GM12878 (cell line): ENCODE results near the gene IFNA14. TPM values are rescaled to one million over a fixed set of nuclear protein-coding genes. Genes with fewer than 3 reads are reported as not detected.

Source experiments
- ATAC-seq: fragments of 200-7000 bp; cut with Tn5 transposase; 3 replicates; pipeline ENCODE4 v1.9.1; 2020; ENCODE audit warnings: mild to moderate bottlenecking, moderate library complexity
- BruUV-seq: library from RNA; stranded (reverse); fragments of 400-500 nt; replicated peaks from 2 replicates; lab custom pipeline; 2021; lab: Mats Ljungman, UMichigan
- CTCF ChIA-PET: fragments of 300-600 bp; sonication (Branson Sonifier 250); formaldehyde crosslinking; extraction: SDS; loops from one replicate; lab custom pipeline; 2021; ENCODE audit warnings: inconsistent platforms; lab: Yijun Ruan, JAX
- POLR2A ChIA-PET: fragments of 350-600 bp; formaldehyde crosslinking; extraction: SDS; loops from one replicate; lab custom pipeline; 2021; ENCODE audit warnings: inconsistent platforms; lab: Charles Lee
- RAD21 ChIA-PET: fragments of 300-600 bp; sonication (Branson Sonifier 250); formaldehyde crosslinking; loops from one replicate; lab custom pipeline; 2023; ENCODE audit warnings: antibody characterized with exemption; ENCODE audit not compliant: unreplicated experiment; lab: Charles Lee
- SMC1A ChIA-PET: fragments of 300-600 bp; sonication (Branson Sonifier 250); formaldehyde crosslinking; loops from one replicate; lab custom pipeline; 2023; ENCODE audit not compliant: unreplicated experiment, uncharacterized antibody; lab: Charles Lee
- DNase-seq: peaks from one replicate; pipeline ENCODE4 v3.0.0-alpha.2; 2011; ENCODE audit warnings: low read depth, low spot score
- FAIRE-seq: peaks from 3 replicates; lab custom pipeline; 2011; peaks lifted over from hg19 to GRCh38; lab: Jason Lieb, UNC
- H2AFZ ChIP-seq: 2 replicates; pipeline ENCODE4 v1.6.0; 2011; ENCODE audit warnings: low read depth, low read length, control low read depth; ENCODE audit not compliant: control insufficient read depth
- H3K27ac ChIP-seq: 2 replicates; pipeline ENCODE4 v1.5.1; 2011; ENCODE audit warnings: control low read depth; ENCODE audit not compliant: control insufficient read depth, insufficient read depth
- H3K27me3 ChIP-seq, 2 experiments: replicated peaks in 1 of 2; 2 replicates each; pipeline versions ENCODE4 v1.6.0 to v1.6.1; 2011; ENCODE audit warnings: low read length in 1 of 2; ENCODE audit not compliant: control insufficient read depth in 2 of 2, insufficient read depth in 2 of 2
- H3K36me3 ChIP-seq, 2 experiments: 2 replicates each; pipeline ENCODE4 v1.5.1; 2011; ENCODE audit warnings: low read length in 1 of 2; ENCODE audit not compliant: control insufficient read depth in 2 of 2, insufficient read depth in 2 of 2
- H3K4me1 ChIP-seq: 2 replicates; pipeline ENCODE4 v1.6.1; 2011; ENCODE audit warnings: mild to moderate bottlenecking, low read length, moderate library complexity, mixed read lengths; ENCODE audit not compliant: control insufficient read depth, insufficient read depth
- H3K4me2 ChIP-seq: 2 replicates; pipeline ENCODE4 v1.6.0; 2011; ENCODE audit warnings: control low read depth; ENCODE audit not compliant: control insufficient read depth, insufficient read depth
- H3K4me3 ChIP-seq: fragments of 200-600 bp; sonication (generic); 2 replicates; pipeline ENCODE4 v1.5.1; 2016
- H3K79me2 ChIP-seq: 2 replicates; pipeline ENCODE4 v1.6.0; 2011; ENCODE audit warnings: low read length; ENCODE audit not compliant: control insufficient read depth, insufficient read depth
- H3K9ac ChIP-seq: 2 replicates; pipeline ENCODE4 v1.8.0; 2011; ENCODE audit warnings: low read length, control low read depth, mixed read lengths; ENCODE audit not compliant: control insufficient read depth, insufficient read depth
- H3K9me3 ChIP-seq: replicated peaks from 3 replicates; pipeline ENCODE4 v1.5.1; 2011; ENCODE audit warnings: mild to moderate bottlenecking, low read length; ENCODE audit not compliant: control insufficient read depth, insufficient read depth
- H4K20me1 ChIP-seq: 2 replicates; pipeline ENCODE4 v1.6.0; 2011; ENCODE audit not compliant: control insufficient read depth, insufficient read depth
- ATF7 ChIP-seq: fragments of 450-650 bp; IDR thresholded peaks from 2 replicates; pipeline ENCODE4 v1.6.1; 2016; ENCODE audit warnings: low read depth, mild to moderate bottlenecking
- BMI1 ChIP-seq: fragments of 450-650 bp; IDR thresholded peaks from 2 replicates; pipeline ENCODE4 v1.6.1; 2016; ENCODE audit warnings: mild to moderate bottlenecking, moderate library complexity, borderline replicate concordance
- DPF2 ChIP-seq: fragments of 450-650 bp; IDR thresholded peaks from 2 replicates; pipeline ENCODE4 v1.6.1; 2017; ENCODE audit warnings: mild to moderate bottlenecking
- EZH2 ChIP-seq: IDR thresholded peaks from 2 replicates; pipeline ENCODE4 v1.6.1; 2012; ENCODE audit warnings: low read depth, mild to moderate bottlenecking, control low read depth, inconsistent platforms, low read length, borderline replicate concordance; ENCODE audit not compliant: control insufficient read depth
- IKZF1 ChIP-seq: fragments of 450-650 bp; conservative IDR thresholded peaks from 2 replicates; pipeline ENCODE4 v1.6.1; 2017; ENCODE audit warnings: antibody characterized with exemption, mild to moderate bottlenecking
- IKZF2 ChIP-seq, 2 experiments: fragments of 450-650 bp; IDR thresholded peaks; 2 replicates each; pipeline ENCODE4 v1.6.1; 2017; ENCODE audit warnings: mild to moderate bottlenecking in 2 of 2, moderate library complexity in 2 of 2
- MEF2B ChIP-seq: fragments of 450-650 bp; IDR thresholded peaks from 2 replicates; pipeline ENCODE4 v1.6.1; 2018; ENCODE audit warnings: mild to moderate bottlenecking, moderate library complexity; ENCODE audit not compliant: partially characterized antibody, poor library complexity, severe bottlenecking
- MTA2 ChIP-seq: fragments of 450-650 bp; IDR thresholded peaks from 2 replicates; pipeline ENCODE4 v1.6.1; 2016; ENCODE audit warnings: low read depth, mild to moderate bottlenecking, moderate library complexity
- NFYB ChIP-seq: IDR thresholded peaks from 2 replicates; pipeline ENCODE4 v1.6.1; 2011; ENCODE audit warnings: low read depth, mild to moderate bottlenecking, low read length, improper control_type of control experiment, moderate library complexity; ENCODE audit not compliant: insufficient read depth
- NKRF ChIP-seq: fragments of 450-650 bp; conservative IDR thresholded peaks from 2 replicates; pipeline ENCODE4 v1.6.1; 2017; ENCODE audit warnings: mild to moderate bottlenecking, moderate library complexity
- NR2F1 ChIP-seq: fragments of 450-650 bp; conservative IDR thresholded peaks from 2 replicates; pipeline ENCODE4 v1.6.1; 2017; ENCODE audit warnings: mild to moderate bottlenecking
- SPI1 ChIP-seq: IDR thresholded peaks from 2 replicates; pipeline ENCODE4 v1.6.1; 2011; ENCODE audit warnings: low read depth, mild to moderate bottlenecking, low read length, moderate library complexity, borderline replicate concordance; ENCODE audit not compliant: insufficient read depth
- WGBS: methylation state at CpG from one replicate; pipeline ENCODE4 v1.1.6; 2016; ENCODE audit warnings: low lambda C conversion rate; ENCODE audit not compliant: insufficient replicate concordance, insufficient coverage; ENCODE audit errors: missing lambda C conversion rate; 5-methylcytosine and 5-hydroxymethylcytosine counted together
- in situ Hi-C: fragments of 300-500 bp; cut with MboI; formaldehyde crosslinking; loops from 9 replicates; pipeline ENCODE4 v1.14.3; 2018; ENCODE audit warnings: mixed read lengths
- intact Hi-C: fragments of 100-400 bp; cut with micrococcal nuclease; formaldehyde crosslinking; loops from one replicate; pipeline ENCODE4 v1.14.2; 2022; ENCODE audit not compliant: unreplicated experiment
- polyA plus RNA-seq, 11 experiments: library from polyadenylated mRNA; depleted of rRNA in 4 of 11; unstranded in 6 of 11; stranded (reverse) in 5 of 11; fragments of >200 nt; fragmentation: Nextera tagmentation in 4 of 11; fragmentation: Illumina TruSeq in 1 of 11; extraction: Ambion mirVana in 4 of 11; extraction: Trizol in 1 of 11; gene quantifications; 1 replicate in 1 of 11; 2 replicates in 10 of 11; pipeline versions ENCODE4 v1.2.1 to v1.2.3, GENCODE V29; 2011 to 2016; ENCODE audit warnings: inconsistent platforms in 2 of 11, missing spikeins in 2 of 11, low read depth in 1 of 11
- total RNA-seq, 4 experiments: library from RNA; depleted of rRNA in 3 of 4; stranded (reverse); fragments of >200 nt in 3 of 4; fragmentation: Illumina TruSeq in 1 of 4; extraction: Trizol in 1 of 4; gene quantifications; 2 replicates each; pipeline versions ENCODE4 v1.2.1 to v1.2.3, GENCODE V29; 2013 to 2021
- TF ChIP-seq, protein P1 (sequence below): fragments of 450-650 bp; IDR thresholded peaks from 2 replicates; pipeline ENCODE4 v1.6.1; 2017; ENCODE audit warnings: low read depth, mild to moderate bottlenecking, moderate library complexity

The IFNA14 gene
- total and polyA plus RNA-seq, 10 of the 15 experiments (the other 5 are each of a cell fraction or from before 2014, with no cell fraction given) = not detected

- no peak overlapping the region for H3K27ac ChIP-seq
- H3K4me1 ChIP-seq = peaks cover 3% of the 10 kb centered on the region; the same call in 1 of the 2 replicates
- ATAC-seq = peak; percentile 87
- no peak overlapping the region for H3K4me3 ChIP-seq
- H3K36me3 ChIP-seq = no peaks in the 10 kb centered on the region
- peak overlapping the region; percentile 13 for H3K4me2 ChIP-seq
- H3K27me3 ChIP-seq = no peaks in the 10 kb centered on the region; a peak in 1 of 4 replicates
- H2AFZ ChIP-seq = no peak overlapping the region
- no TSS peak for BruUV-seq
- in situ Hi-C loops (no loop called here), intact Hi-C loops (no loop called here)
- no peaks in the 10 kb centered on the region; the same call in 2 of the 3 replicates for H3K9me3 ChIP-seq
- WGBS = 7% methylated on average over 4 of the region's 4 CpGs
- FAIRE-seq = peak; percentile 47
- DNase-seq = no peak
- SMC1A ChIA-PET = interaction anchor here (0.6 to 5.3 kb wide), 5 partner anchors 14 to 527 kb away, joined by 3 to 30 read pairs (median 7); no protein-coding TSS in a partner anchor
- POLR2A ChIA-PET = no interaction called here
- TF ChIP-seq IKZF2 (IDR thresholded peaks at IDR 0.05) (peak; percentile 71 to 74), NKRF (no peak), MTA2 (peak; percentile 61), NFYB (no peak), DPF2 (peak; percentile 44; the same call in 1 of the 2 replicates), MEF2B (peak; percentile 55), EZH2 (no peak), IKZF1 (peak; percentile 68), ATF7 (0 out of 2 replicates have a peak, but pooled peaks have one; percentile 30), NR2F1 (no peak), BMI1 (peak; percentile 43; the same call in 1 of the 2 replicates), SPI1 (peak; percentile 68; the same call in 1 of the 2 replicates)
- TF ChIP-seq, protein P1, sequence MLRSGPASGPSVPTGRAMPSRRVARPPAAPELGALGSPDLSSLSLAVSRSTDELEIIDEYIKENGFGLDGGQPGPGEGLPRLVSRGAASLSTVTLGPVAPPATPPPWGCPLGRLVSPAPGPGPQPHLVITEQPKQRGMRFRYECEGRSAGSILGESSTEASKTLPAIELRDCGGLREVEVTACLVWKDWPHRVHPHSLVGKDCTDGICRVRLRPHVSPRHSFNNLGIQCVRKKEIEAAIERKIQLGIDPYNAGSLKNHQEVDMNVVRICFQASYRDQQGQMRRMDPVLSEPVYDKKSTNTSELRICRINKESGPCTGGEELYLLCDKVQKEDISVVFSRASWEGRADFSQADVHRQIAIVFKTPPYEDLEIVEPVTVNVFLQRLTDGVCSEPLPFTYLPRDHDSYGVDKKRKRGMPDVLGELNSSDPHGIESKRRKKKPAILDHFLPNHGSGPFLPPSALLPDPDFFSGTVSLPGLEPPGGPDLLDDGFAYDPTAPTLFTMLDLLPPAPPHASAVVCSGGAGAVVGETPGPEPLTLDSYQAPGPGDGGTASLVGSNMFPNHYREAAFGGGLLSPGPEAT = peak; percentile 72
- CTCF ChIA-PET = interaction anchor here (0.7 to 2.4 kb wide), 7 partner anchors 12 to 167 kb away, joined by 3 to 16 read pairs (median 5); no protein-coding TSS in a partner anchor
- RAD21 ChIA-PET = interaction anchor here (1.0 to 1.9 kb wide), 6 partner anchors 11 to 73 kb away, joined by 3 to 13 read pairs (median 4); no protein-coding TSS in a partner anchor
- H4K20me1 ChIP-seq = no peaks in the 10 kb centered on the region
- no peaks in the 10 kb centered on the region for H3K79me2 ChIP-seq
- no peak overlapping the region for H3K9ac ChIP-seq
These were observed 27.9 kb upstream of the IFNA14 start for GRCh38 chr9:21267485-21268346.
